Activated T-cell treated with anti-CD3 and anti-CD28 coated beads for 4 hours (primary cell): ENCODE results near the gene PSMF1.

Experiments used
- DNase-seq: peaks from one replicate; pipeline ENCODE4 v3.0.0-alpha.2; 2020

Gene PSMF1, protein sequence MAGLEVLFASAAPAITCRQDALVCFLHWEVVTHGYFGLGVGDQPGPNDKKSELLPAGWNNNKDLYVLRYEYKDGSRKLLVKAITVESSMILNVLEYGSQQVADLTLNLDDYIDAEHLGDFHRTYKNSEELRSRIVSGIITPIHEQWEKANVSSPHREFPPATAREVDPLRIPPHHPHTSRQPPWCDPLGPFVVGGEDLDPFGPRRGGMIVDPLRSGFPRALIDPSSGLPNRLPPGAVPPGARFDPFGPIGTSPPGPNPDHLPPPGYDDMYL

DNA sequence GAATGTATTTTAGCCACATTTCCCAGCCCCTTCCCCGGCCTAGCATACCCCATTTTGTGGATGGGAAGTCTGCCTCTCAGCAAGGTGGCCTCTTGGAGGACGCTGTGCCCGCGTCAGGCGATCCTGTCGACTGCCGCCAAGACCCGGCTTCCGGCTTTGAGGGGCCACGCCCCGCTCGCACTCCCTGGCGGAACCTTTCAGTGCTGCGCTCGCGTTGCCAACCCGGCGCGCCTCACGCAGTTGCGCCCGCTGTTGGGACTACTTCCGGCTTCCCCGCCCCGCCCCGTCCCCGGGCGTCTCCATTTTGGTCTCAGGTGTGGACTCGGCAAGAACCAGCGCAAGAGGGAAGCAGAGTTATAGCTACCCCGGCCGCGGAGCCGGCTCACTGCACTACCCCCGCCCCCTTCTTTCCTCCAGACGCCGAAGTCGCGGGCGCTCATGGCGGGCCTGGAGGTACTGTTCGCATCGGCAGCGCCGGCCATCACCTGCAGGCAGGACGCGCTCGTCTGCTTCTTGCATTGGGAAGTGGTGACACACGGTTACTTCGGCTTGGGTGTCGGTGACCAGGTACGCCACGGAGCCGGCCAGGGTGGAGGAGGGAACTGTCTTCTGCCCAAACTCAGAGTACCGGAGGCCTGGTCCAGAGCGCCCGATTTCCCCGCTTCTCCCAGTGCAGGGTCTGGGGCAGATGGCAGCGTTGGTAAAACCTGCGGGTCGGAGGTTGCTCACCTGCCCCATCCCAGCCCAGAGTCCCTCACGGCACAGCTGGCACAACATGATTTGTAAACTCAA, at the start of gene PSMF1:
Gene PSMF1, plus strand, starts transcription at position 267 of the 792 bp plus-strand sequence. Its CDS starts 172 bp downstream, at position 439.
- DNase-seq: peak; percentile 93

DNA sequence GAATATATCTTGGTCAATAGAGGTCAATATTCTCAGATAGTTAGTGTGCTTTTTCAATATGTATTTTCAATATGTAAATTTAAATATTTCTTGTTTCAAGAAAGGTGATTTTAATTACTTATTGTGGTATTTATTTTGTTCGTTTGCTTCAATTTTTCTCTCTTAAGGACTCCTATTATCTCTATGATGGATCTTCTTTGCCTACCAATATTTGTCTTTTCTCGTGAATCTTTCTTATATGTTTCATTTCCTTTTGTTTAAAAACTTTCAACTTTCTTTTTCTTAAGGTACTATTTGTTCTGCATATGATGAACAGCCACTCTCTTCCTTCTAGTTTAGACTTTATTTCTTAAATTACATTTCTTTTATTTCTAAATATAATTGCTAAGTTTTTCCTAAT, 46.1 kb upstream of the PSMF1 start:
- no peak for DNase-seq

DNA sequence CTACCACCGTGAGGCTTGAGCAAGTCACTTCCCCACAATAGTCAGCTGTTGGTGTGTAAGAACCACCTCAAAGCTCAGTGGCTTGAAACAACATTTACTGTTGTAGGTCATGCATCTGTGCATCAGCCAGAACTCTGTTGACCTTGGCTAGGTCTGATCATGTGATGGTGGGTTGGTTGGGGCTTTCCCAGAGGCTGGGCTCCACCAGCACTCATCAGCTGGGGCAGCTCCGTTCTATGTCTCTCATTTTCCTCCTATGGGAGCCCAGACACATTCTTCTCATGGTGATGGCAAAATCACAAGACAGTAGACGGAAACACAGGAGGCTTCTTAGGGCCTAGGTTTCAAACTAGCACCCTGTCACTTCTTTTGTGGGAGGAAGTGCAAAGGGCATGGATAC, 42.8 kb upstream of the PSMF1 start:
- no peak for DNase-seq

DNA sequence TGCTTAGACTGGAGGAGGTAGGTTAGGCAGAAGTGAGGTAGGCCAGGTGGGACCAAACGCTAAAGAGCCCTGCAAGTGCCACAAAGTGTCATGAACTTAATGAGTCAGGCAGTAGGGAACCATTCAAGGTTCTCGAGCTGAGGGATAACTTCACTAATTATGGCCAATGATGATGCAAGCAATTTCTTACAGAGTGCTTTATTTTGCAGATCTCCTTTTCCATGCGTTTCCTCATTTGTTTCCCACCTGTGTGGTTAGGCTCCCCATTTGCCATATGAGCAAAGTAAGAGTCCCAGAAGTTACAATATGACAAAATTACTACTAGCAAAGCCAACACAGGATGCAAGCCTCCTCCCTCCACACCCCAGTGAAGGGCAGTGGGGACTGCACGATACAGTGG, 36.5 kb upstream of the PSMF1 start:
- DNase-seq: no peak

DNA sequence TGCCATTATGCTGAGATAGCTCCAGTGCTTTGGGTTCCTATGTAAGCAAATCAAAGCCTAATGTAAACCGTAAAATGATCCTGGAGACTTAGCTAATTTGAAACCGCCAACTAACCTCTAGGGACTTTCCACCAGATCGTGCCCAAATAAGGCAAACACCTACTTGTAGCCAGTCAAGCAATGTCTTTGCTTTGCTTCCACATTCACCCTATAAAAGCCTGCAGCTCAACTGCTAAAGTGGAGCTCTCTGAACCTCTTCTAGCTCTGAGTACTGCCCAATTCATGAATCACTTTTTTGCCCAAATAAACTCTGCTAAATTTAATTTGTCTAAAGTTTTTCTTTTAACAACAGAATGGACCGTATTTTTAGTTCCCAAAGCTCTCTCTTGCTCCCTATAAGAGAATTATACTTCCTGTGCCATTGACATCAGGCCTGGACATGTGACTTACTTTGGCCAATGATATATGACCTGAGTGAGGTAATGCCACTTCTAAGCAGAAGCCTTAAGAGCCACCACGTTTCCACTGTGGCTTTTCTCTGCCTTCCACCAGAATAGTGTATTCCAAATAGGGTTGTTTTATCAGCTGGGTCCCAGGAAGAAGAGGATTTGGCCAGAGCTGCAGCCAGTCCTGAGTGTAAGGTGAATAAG, 34.8 kb upstream of the PSMF1 start:
- no peak for DNase-seq

DNA sequence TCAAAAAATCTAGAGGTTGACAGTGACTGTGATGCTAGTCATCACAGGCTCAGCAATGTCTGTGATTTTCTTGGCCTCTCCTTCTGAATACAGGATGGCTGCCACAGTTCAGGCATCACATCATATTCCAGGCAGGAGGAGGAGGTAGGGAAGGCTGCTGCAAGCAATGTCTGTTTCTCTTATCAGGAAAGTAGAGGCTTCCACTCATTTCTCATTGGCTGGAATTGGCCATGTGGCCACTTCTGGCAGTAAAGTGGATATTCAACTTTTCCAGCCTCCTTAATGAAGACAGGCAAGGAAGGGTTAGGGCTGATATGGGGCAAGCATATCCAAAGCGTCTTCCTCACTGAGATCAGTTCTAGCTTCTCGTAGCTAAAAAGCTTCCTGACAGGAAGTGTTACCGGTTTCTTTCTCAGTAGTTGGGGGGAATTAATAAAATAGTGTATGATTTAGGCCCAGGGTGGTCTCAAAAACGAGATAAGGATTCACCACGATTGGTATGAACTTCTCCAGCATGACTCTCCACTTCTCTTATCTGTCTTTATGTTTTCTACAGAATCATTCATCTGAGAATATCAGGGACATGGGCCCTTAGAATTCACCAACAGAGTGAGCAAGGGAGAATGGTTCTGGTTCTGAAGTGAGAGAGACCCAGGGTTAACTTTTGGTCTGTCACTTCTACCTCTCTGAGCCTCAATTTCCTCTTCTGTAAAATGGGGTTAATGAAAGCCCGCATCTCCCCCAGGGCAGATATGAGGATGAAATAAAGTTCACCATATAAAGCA, 32.7 kb upstream of the PSMF1 start:
- no peak for DNase-seq

DNA sequence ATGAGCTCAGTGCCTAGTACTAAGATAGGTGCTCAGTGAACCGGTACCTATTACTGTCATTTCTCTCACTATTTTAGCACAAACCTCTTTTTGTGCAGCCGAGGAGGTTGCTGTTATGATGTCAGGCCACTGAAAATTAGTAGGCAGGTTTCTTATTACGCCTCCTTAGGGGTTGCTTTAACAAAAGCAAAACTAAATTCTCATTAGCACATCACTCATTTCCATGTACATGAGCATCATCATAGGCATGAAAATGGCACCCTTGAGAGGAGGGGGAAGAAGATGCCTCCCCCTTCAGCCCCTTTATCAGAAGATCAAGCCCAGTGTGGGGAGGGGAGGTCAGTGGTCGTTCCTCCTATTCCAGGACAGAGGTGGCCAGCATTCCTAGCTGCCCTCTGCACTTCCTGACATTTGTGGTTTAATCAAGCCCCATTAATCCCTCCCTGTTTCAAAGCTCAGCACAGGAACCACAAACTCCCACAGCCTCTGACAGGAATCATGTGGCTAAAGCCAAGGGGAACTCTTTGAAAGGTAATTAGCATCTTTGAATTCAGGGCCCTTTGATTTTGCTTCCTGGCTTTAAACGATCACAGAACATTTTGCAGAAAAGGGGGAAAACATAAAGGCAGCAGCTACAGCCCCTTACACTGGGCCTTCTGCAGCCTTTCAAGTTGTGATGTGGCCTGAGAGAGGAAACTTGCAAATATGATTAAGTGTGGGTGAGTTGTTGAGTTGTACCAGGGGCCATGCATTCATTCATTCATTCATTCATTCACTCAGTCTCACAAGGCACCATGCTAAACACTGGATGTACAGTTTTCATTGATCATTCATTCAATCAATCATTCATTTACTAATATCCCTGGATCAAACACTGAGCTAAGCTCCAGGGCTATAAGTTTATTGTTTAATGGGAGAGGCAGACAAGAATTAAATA, 31.9 kb upstream of the PSMF1 start:
- DNase-seq: no peak

DNA sequence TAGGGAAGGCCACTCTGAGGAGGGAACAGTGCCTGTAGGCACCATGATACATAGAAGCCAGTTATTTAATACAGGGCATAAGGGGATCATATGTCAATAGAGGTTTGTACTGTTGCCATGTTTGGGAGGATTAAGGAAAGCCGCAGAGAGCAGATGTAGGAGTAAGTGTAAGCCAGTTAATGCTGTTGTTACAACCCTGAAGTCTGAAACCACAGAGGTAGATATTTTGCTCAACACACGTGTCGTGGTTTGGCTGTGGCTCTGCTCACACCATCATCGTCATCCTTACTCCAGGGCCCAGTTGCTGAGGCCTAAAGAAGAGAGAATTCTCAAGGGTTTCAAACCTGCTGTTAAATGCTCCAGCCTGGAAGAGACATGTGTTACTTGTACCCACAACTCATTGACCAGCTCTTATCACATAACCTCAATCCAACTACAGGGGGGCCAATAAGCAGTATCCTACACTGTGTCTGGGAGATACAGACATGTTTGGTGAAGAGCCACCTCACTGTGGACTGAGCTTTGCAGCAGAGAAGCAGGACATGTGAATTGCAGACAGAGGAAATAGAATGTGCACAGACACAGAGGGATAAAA, 31.0 kb upstream of the PSMF1 start:
- DNase-seq: no peak

DNA sequence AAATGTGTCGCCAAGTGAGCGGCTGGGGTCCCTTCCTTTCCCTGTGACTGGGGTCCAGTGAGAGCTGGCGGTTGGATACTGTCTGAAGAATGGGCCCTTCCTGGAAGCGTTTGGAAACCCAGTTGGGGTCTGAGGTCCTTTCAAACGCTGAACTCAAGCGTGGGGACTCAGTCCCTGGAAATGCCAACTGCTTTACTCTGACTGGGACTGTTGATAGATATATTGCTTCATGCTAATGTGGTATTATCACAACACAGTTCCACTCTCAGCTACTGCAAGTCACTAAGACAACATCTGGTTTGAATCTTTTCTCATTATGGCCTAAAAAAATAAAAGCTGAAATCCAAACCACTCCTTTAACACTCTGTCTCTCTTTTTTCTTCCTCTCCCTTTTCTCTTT, 23.7 kb upstream of the PSMF1 start:
- no peak for DNase-seq

DNA sequence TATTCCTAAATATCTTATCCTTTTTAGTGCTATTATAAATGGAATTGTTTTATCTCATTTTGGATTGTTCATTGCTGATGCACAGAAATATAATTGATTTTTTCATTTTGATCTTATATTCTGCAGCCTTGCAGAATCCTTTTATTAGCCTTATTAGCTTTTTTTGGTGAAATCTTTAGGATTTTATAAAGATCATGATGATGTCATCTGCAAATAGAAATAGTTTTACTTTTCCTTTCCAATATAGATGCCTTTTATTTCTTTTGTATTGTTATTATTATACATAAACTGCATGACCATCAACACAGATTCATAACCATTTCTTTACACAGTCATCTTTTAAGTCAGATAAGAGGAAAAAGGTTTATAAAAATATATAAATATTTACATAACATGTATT, 16.9 kb upstream of the PSMF1 start:
- DNase-seq: no peak

DNA sequence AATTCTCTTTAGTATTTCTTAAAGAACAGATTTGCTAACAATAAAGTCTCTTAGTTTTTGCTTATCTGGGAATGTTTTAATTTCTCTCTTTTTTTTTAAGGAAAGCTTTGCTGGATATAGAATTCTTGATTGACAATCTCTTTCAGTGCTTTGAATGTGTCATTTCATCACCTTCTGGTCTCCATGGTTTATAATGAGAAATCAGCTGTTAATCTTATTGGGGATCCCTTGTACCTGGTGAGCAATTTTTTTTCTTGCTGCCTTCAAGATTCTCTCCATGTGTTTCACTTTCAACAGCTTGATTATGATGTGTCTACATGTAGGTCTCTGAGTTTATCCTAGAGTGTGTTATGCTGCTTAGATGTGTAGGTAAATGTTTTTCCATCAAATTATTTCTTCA, 16.4 kb upstream of the PSMF1 start:
- no peak for DNase-seq

DNA sequence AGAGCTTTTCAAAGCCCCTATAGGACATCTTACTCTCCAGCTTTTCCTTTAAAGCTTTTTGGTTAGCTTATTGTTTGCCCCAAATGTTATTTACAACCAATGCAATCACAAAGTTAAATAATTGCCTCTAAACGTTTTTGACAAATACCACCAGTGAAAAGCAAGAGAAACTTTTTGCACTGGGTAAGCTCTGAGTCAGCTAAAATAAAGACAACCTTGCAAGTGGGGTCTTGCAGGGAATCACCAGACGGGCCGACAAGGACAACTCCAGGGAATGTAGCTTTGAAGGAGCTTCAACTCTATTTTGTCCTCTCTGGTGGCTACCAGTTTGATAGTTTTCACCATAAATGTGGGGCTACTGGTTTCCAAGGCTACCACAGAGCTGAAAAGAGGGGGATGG, 14.7 kb upstream of the PSMF1 start:
- DNase-seq: no peak

DNA sequence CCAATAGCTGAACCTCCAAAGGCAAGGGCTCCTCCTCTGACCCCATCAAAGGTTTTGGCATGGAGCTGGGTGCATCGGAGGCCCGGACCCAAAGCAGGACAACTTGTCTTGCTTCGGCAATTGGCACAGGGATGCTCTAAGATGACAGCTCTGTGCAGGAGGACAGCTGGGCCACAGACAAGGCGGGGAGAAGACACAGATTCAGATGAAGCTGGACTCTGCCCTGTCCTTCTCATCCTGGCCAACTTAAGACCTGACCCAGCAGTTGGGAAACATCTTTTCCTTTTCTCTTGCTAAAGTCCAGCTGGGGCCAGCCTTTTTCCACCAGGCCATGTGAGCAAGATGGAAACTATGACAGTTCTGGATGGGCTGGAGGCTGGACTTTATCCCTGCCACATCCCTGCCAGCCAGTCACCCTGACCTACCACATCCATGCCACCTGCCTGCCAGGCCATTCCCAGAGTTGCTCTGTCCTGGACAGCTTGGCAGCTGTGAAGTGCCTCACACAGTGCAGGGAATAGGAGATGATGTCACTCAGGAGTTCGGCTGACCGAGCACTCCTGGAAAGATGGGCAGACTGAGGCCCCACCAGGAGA, 12.7 kb upstream of the PSMF1 start:
- no peak for DNase-seq

DNA sequence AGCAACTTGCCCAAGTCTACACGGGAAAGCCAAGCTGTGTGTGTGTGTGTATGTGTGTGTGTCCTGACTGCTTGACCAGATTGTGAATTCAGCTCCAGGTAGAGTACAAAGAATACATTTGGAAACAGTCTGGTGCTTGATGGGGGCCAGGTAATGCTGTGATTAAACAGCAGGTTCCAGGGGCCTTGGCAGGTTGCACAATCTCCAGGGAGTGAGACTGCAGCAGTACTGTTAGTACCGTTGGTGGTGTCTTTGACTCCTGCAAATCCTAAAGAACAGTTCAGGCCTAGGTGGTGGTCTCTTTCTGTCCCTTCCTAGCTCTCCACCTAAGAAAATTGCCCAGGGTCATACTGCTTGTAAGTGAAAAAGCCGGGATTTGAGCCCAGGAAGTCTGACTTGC, 11.2 kb upstream of the PSMF1 start:
- no peak for DNase-seq

DNA sequence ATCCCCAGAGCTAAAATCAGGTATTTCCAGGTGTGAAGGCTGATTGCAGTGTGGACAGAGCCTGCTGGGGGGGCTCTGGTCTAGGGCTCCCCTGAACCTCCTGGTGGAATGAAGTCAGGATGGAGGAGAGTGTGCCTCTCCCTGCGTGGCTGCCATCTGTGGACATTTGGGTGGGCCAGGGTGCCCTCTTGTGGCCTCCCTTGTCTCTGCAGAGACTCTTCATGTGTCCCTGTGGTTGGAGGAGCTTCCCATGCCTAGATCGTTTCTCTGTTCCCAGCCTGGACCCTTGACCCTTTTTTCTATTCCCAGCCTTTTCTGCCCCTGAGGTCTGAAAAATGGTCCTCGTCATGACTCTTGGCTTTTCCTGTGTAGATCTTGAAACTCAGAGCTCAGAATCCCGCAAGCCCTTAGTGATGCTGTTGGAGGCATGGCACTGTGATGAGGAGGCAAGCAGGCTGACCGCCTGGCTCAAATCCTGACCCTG, 9.9 kb upstream of the PSMF1 start:
- DNase-seq: peak; percentile 28

DNA sequence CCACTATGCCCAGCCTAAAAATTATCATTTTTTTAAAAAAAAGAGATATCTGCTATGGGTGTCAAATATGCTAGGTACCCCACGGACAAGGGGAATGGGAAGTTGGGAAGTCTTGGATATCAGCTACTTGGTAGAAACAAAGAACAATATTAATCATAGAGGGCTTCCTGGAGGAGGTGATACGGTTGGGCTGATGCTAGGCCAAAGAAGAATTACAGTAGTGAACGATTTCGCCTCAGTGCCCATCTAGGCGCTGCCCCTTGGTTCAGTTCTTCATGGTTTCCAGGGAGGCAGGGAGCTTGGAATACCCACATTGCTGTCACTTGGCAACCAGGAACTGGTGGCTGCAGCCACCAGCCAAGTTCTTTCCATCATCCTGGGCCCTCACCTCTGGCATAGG, 5.5 kb upstream of the PSMF1 start:
- no peak for DNase-seq

DNA sequence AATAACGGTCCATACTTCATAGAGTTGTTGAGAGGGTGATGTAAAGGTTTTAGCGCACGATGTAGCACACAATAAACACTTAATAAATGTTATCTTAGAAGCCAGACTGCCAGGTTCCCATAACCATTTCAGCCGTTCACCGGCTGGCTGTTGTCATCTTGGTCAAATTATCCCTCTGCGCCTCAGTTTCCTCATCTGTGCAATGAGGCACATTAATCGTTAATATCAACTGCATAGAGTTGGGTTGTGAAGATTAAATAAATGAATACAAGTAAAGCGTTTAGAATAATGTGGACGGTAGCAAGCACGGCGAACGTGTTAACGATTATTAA, 432 bp upstream of the PSMF1 start:
- no peak for DNase-seq

DNA sequence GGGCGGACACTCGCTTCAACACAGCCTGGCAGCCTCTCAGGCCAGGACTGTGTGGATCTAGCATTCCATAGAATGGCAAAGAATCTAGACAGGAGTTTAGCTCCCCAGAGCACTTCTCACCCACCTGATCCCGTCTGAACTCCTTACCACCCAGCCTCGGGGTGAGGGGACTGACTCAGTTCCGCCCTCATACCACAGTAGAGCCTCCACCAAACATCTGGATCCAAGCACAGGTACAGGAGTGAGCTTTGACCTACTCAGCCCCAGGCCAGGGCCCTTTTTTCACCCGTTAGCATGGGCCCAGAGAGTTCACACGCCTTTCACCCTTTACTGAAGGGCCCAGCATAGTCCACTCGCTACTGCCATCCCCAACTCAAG, 715 bp downstream of the PSMF1 start:
- no peak for DNase-seq

DNA sequence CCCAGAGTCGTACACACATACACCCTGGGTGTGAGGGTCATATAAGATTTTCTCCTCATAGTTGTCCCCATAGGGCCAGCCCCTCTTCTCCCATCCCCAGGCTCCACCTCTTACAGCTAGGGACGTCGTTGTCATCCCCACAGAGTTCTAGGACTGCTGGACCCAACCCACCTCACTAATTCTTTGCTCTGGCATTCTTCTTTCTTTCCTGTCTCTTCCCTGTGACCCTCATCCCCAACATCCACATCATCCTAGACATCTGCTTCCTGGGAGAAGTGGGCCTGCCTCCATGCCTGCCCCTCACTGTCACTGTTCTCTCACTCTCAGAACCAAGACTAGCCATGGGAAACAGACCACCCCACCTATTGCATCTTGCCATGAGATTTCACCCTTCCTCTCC, 1.1 kb downstream of the PSMF1 start:
- no peak for DNase-seq

DNA sequence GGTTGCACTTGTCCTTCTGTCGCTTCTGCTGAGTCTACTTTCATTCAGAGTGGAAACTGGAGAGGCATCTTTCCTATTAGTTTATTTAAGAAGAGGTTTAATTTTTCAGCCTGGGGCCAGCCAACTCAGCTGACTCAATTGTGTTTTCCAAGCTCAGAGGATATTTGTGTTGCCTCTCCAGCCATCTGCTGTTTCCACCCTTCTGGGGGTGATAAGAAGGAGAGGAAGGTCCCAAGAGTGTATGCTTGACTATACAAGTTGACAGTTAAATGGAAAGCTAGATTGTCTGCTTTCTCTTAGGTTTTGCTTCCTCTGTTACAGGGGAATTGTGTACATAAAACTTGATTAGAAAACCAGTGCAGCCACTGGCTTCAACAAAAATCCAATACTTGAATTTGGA, 3.0 kb downstream of the PSMF1 start:
- no peak for DNase-seq
